GM10266 (cell line): ENCODE data around the gene SEMA4D.

Experiments used
- DNase-seq: peaks from one replicate; pipeline ENCODE4 v3.0.0; 2012; ENCODE audit errors: extremely low spot score
- TF ChIP-seq, protein P1 (sequence below): IDR thresholded peaks from 2 replicates; pipeline ENCODE4 v1.5.1; 2012; ENCODE audit warnings: mild to moderate bottlenecking, low read depth; ENCODE audit not compliant: control insufficient read depth, insufficient read depth; ENCODE audit errors: missing control alignments

The SEMA4D gene

GRCh38 chr9:89534515-89535287 lies 36.8 kb upstream of the SEMA4D start:
- DNase-seq, result no peak

DNA sequence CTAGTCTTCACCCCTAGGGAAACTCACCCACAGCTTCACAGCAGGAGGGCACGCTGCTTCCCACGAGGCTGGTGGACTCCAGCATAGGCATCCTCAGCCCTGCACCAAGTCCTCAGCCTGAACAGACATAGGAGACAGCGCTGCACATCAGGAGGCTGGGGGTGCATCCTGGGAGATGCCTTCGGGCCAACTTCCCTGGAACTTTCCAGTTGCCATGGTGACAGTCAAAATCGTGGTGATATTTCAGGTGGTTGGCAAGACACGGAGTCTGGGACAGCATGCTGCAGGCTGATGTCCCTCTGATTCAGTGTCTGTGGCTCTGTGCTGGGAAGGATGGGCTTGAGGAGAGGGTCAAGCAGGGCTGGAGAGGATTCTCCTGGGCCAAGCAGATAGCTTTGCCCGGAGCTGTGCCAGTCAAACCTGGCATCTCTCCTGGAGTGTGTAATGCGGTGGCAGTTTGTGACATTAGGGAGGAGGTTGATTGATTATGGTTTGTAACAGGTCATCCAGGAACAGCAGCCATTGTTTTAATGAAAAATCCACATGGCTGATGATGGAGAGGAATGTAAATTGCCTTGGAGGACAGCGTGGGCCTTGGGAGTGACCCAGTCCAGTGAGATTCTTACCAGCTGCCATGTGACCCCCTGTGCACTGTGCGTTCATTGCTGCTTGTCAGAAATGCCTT lies 35.6 kb upstream of the SEMA4D start:
- TF ChIP-seq, protein P1, sequence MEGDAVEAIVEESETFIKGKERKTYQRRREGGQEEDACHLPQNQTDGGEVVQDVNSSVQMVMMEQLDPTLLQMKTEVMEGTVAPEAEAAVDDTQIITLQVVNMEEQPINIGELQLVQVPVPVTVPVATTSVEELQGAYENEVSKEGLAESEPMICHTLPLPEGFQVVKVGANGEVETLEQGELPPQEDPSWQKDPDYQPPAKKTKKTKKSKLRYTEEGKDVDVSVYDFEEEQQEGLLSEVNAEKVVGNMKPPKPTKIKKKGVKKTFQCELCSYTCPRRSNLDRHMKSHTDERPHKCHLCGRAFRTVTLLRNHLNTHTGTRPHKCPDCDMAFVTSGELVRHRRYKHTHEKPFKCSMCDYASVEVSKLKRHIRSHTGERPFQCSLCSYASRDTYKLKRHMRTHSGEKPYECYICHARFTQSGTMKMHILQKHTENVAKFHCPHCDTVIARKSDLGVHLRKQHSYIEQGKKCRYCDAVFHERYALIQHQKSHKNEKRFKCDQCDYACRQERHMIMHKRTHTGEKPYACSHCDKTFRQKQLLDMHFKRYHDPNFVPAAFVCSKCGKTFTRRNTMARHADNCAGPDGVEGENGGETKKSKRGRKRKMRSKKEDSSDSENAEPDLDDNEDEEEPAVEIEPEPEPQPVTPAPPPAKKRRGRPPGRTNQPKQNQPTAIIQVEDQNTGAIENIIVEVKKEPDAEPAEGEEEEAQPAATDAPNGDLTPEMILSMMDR, result no peak
- DNase-seq, result no peak

More at GRCh38 chr9:89534515-89535287, 36.8 kb upstream of the SEMA4D start:
- TF ChIP-seq, protein P1, result no peak

GRCh38 chr9:89532944-89533343 lies 35.0 kb upstream of the SEMA4D start:
- no peak for DNase-seq
- TF ChIP-seq, protein P1, result no peak

DNA sequence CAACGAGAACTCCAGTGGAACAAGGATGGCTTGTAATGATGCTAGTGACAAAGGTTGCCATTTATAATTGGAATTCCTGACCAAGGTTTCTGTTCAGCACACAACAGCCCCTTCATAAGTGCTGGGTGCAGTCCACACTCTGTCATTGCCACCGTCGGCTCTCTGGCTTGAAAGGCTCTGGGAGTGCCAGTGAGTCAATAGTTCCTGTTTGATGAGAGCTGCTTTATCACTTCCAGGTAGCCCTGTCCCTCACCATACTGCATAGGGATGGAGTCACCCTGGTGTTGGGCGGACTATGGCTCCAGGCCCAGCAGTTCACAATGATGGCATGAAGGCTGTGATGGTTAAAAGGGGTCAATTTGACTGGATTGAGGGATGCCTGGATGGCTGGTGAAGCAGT lies 34.6 kb upstream of the SEMA4D start:
- TF ChIP-seq, protein P1, result no peak
- no peak for DNase-seq

- TF ChIP-seq, protein P1, result no peak
- no peak for DNase-seq
Measured at GRCh38 chr9:89531766-89532165, 33.9 kb upstream of the SEMA4D start.

- TF ChIP-seq, protein P1, result no peak
- no peak for DNase-seq
Measured at GRCh38 chr9:89530726-89531125, 32.8 kb upstream of the SEMA4D start.
